ENCODE results near the gene TRIM17. TPM values are rescaled to one million over a fixed set of nuclear protein-coding genes. Genes with fewer than 3 reads are reported as not detected.
A peak's percentile ranks its signal among the peaks of the same experiment; 100 is the strongest.

Gene TRIM17
- total RNA-seq, 1 experiment from 2014 or later, result 55.5 TPM

GRCh38 chr1:228455715-228456114 lies 39.1 kb upstream of the TRIM17 start:
- CTCF ChIA-PET, result no interaction called here
- Histone ChIP-seq H3K4me2 (peak overlapping the region; percentile 71), H3K27ac (no peak overlapping the region), H3K9me2 (ENCODE audit: insufficient read depth) (no peaks in the 10 kb centered on the region), H3K79me2 (ENCODE audit: low read depth) (peaks cover 16% of the 10 kb centered on the region), H3K4me3 (peak overlapping the region; percentile 55; the same call in 1 of the 2 replicates), H3K36me3 (ENCODE audit: low read depth) (no peaks in the 10 kb centered on the region), H3K4me1 (replicated peaks; ENCODE audit: insufficient read depth) (peaks cover 36% of the 10 kb centered on the region), H4K20me1 (ENCODE audit: insufficient read depth) (no peaks in the 10 kb centered on the region), H3F3A (ENCODE audit: insufficient read depth, low read depth) (peaks cover 41% of the 10 kb centered on the region), H3K9me3 (ENCODE audit: insufficient read depth, low read depth) (no peaks in the 10 kb centered on the region), H2AFZ (no peak overlapping the region), H3K27me3 (ENCODE audit: insufficient read depth, low read depth) (no peaks in the 10 kb centered on the region)
- intact Hi-C loops (cut with micrococcal nuclease; ENCODE audit: unreplicated experiment), result loop anchor here (2.0 kb wide), 1 partner anchor 77 kb away; no protein-coding TSS in a partner anchor
- POLR2A ChIA-PET (ENCODE audit: unreplicated experiment), result interaction anchor here (0.6 kb wide), 2 partner anchors 326 to 690 kb away, joined by 3 to 4 read pairs; no protein-coding TSS in a partner anchor
- DNase-seq, result no peak
- no TSS peak for BruUV-seq (replicated peaks)
- TF ChIP-seq EZH2 (IDR thresholded peaks at IDR 0.05; ENCODE audit: low read depth) (no peak), CTCF (conservative IDR thresholded peaks at IDR 0.05) (peak; percentile 33; the same call in 1 of the 2 replicates)

- Histone ChIP-seq H3K4me3 (no peak overlapping the region), H3K27me3 (ENCODE audit: insufficient read depth, low read depth) (no peaks in the 10 kb centered on the region), H3K36me3 (ENCODE audit: low read depth) (no peaks in the 10 kb centered on the region), H3K4me2 (no peak overlapping the region), H3K9me2 (ENCODE audit: insufficient read depth) (no peaks in the 10 kb centered on the region), H4K20me1 (ENCODE audit: insufficient read depth) (no peaks in the 10 kb centered on the region), H3K4me1 (replicated peaks; ENCODE audit: insufficient read depth) (peaks cover 36% of the 10 kb centered on the region), H3F3A (ENCODE audit: insufficient read depth, low read depth) (peaks cover 44% of the 10 kb centered on the region), H3K27ac (no peak overlapping the region), H3K9me3 (ENCODE audit: insufficient read depth, low read depth) (no peaks in the 10 kb centered on the region), H2AFZ (no peak overlapping the region), H3K79me2 (ENCODE audit: low read depth) (peaks cover 16% of the 10 kb centered on the region)
- intact Hi-C loops (cut with micrococcal nuclease; ENCODE audit: unreplicated experiment), result no loop called here
- BruUV-seq (replicated peaks), result no TSS peak
- peak in 1 of 2 experiments; percentile 39 for DNase-seq
- CTCF ChIA-PET, result no interaction called here
- POLR2A ChIA-PET (ENCODE audit: unreplicated experiment), result no interaction called here
- TF ChIP-seq EZH2 (IDR thresholded peaks at IDR 0.05; ENCODE audit: low read depth) (no peak), CTCF (conservative IDR thresholded peaks at IDR 0.05) (no peak)
Observed at GRCh38 chr1:228454238-228454637, 37.6 kb upstream of the TRIM17 start.

GRCh38 chr1:228453614-228454013 lies 37.0 kb upstream of the TRIM17 start:
- BruUV-seq (replicated peaks), result no TSS peak
- Histone ChIP-seq H3K36me3 (ENCODE audit: low read depth) (no peaks in the 10 kb centered on the region), H3K4me1 (replicated peaks; ENCODE audit: insufficient read depth) (peaks cover 40% of the 10 kb centered on the region), H3K79me2 (ENCODE audit: low read depth) (peaks cover 16% of the 10 kb centered on the region), H4K20me1 (ENCODE audit: insufficient read depth) (no peaks in the 10 kb centered on the region), H3K4me3 (no peak overlapping the region), H3K4me2 (no peak overlapping the region), H3K9me2 (ENCODE audit: insufficient read depth) (no peaks in the 10 kb centered on the region), H3K27me3 (ENCODE audit: insufficient read depth, low read depth) (no peaks in the 10 kb centered on the region), H3F3A (ENCODE audit: insufficient read depth, low read depth) (peaks cover 44% of the 10 kb centered on the region), H3K27ac (no peak overlapping the region), H2AFZ (no peak overlapping the region), H3K9me3 (ENCODE audit: insufficient read depth, low read depth) (no peaks in the 10 kb centered on the region)
- POLR2A ChIA-PET (ENCODE audit: unreplicated experiment), result interaction anchor here (0.7 kb wide), 1 partner anchor 28 kb away, joined by 8 read pairs; no protein-coding TSS in a partner anchor
- TF ChIP-seq CTCF (conservative IDR thresholded peaks at IDR 0.05) (no peak), EZH2 (IDR thresholded peaks at IDR 0.05; ENCODE audit: low read depth) (no peak)
- intact Hi-C loops (cut with micrococcal nuclease; ENCODE audit: unreplicated experiment), result no loop called here
- CTCF ChIA-PET, result no interaction called here
- no peak for DNase-seq
